PC-9 (cell line): ENCODE measurements around the gene MARK2. TPM values are rescaled to one million over a fixed set of nuclear protein-coding genes. Genes with fewer than 3 reads are reported as not detected.

Source experiments
- BruUV-seq: library from RNA; stranded (reverse); fragments of 400-500 nt; replicated peaks from 2 replicates; lab custom pipeline; 2021; lab: Mats Ljungman, UMichigan
- CTCF ChIA-PET: fragments of 300-600 bp; sonication (Branson Sonifier 250); formaldehyde crosslinking; loops from one replicate; lab custom pipeline; 2022; ENCODE audit warnings: antibody characterized with exemption; lab: Charles Lee
- POLR2A ChIA-PET: fragments of 300-600 bp; sonication (Branson Sonifier 250); formaldehyde crosslinking; loops from one replicate; lab custom pipeline; 2022; ENCODE audit warnings: antibody characterized with exemption; ENCODE audit not compliant: unreplicated experiment; lab: Charles Lee
- DNase-seq, 2 experiments: peaks; one replicate each; pipeline versions ENCODE4 v3.0.0 to v3.0.0-alpha.2; 2015 to 2022; ENCODE audit warnings: mixed read lengths in 1 of 2
- H2AFZ ChIP-seq: fragments of 200-600 bp; sonication (generic); 2 replicates; pipeline ENCODE4 v1.8.1; 2017; ENCODE audit warnings: antibody characterized with exemption
- H3F3A ChIP-seq: fragments of 200-600 bp; sonication (generic); 2 replicates; pipeline ENCODE4 v1.8.1; 2017; ENCODE audit warnings: antibody characterized with exemption, mild to moderate bottlenecking, low read depth; ENCODE audit not compliant: insufficient read depth
- H3K27ac ChIP-seq: fragments of 200-600 bp; sonication (generic); 2 replicates; pipeline ENCODE4 v1.6.1; 2016; ENCODE audit warnings: mixed run types
- H3K27me3 ChIP-seq: fragments of 200-600 bp; sonication (generic); 2 replicates; pipeline ENCODE4 v1.6.1; 2016; ENCODE audit warnings: low read depth, mixed run types; ENCODE audit not compliant: insufficient read depth
- H3K36me3 ChIP-seq: fragments of 200-600 bp; sonication (generic); 2 replicates; pipeline ENCODE4 v1.6.1; 2016; ENCODE audit warnings: low read depth, mixed run types
- H3K4me1 ChIP-seq: fragments of 200-600 bp; sonication (generic); replicated peaks from 2 replicates; pipeline ENCODE4 v1.6.1; 2016; ENCODE audit warnings: mixed run types; ENCODE audit not compliant: insufficient read depth
- H3K4me2 ChIP-seq: fragments of 200-600 bp; sonication (generic); 2 replicates; pipeline ENCODE4 v1.6.1; 2017; ENCODE audit warnings: mixed run types
- H3K4me3 ChIP-seq: fragments of 200-600 bp; sonication (generic); 2 replicates; pipeline ENCODE4 v1.6.1; 2016; ENCODE audit warnings: mixed run types
- H3K79me2 ChIP-seq: fragments of 200-600 bp; sonication (generic); 2 replicates; pipeline ENCODE4 v1.6.1; 2017; ENCODE audit warnings: low read depth, mixed run types
- H3K9me2 ChIP-seq: fragments of 200-600 bp; sonication (generic); 2 replicates; pipeline ENCODE4 v1.8.1; 2017; ENCODE audit warnings: mild to moderate bottlenecking; ENCODE audit not compliant: insufficient read depth
- H3K9me3 ChIP-seq: fragments of 200-600 bp; sonication (generic); 2 replicates; pipeline ENCODE4 v1.8.1; 2016; ENCODE audit warnings: low read depth; ENCODE audit not compliant: insufficient read depth
- H4K20me1 ChIP-seq: fragments of 200-600 bp; sonication (generic); 2 replicates; pipeline ENCODE4 v1.8.1; 2017; ENCODE audit not compliant: insufficient read depth
- EZH2 ChIP-seq: fragments of 200-600 bp; sonication (generic); IDR thresholded peaks from 2 replicates; pipeline ENCODE4 v1.8.0; 2017; ENCODE audit warnings: antibody characterized with exemption, low read depth
- intact Hi-C: fragments of 100-400 bp; cut with micrococcal nuclease; formaldehyde crosslinking; loops from one replicate; pipeline ENCODE4 v1.10.0; 2022; ENCODE audit not compliant: unreplicated experiment
- total RNA-seq: library from RNA; stranded (reverse); gene quantifications from 2 replicates; pipeline ENCODE4 v1.2.3, GENCODE V29; 2021
- TF ChIP-seq, protein P1 (sequence below): fragments of 200-600 bp; sonication (generic); conservative IDR thresholded peaks from 2 replicates; pipeline ENCODE4 v1.6.1; 2017; ENCODE audit warnings: mixed run types, antibody characterized with exemption, mild to moderate bottlenecking, moderate library complexity

Gene MARK2
- total RNA-seq, 1 experiment from 2014 or later = 65.0 TPM

- intact Hi-C loops = no loop called here
- H3K36me3 ChIP-seq = no peaks in the 10 kb centered on the region
These were observed 43.8 kb upstream of the MARK2 start for GRCh38 chr11:63795066-63795465.

DNA sequence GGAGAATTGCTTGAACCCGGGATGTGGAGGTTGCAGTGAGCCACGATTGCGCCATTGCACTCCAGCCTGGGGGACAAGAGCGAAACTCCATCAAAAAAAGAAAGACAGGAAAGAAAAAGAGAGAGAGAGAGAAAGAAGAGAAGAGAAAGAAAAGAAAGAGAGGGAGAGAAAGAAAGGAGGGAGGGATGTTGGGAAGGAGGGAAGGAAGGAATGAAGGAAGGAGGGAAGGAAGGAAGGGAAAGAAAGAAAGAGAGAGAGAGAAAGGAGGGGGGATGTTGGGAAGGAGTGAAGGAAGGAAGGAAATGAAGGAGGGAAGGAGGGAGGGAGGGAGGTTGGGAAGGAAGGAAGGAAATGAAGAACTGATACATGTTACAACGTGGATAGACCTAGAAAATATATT is 38.0 kb upstream of the MARK2 start:
- Histone ChIP-seq H4K20me1 (no peaks in the 10 kb centered on the region), H3K27me3 (no peaks in the 10 kb centered on the region), H3K27ac (peak overlapping the region; percentile 89; the same call in 1 of the 2 replicates), H3K4me3 (no peak overlapping the region), H3K9me2 (no peaks in the 10 kb centered on the region), H3K79me2 (no peaks in the 10 kb centered on the region), H3K4me1 (peaks cover 46% of the 10 kb centered on the region), H3K4me2 (no peak overlapping the region), H3K36me3 (no peaks in the 10 kb centered on the region), H3F3A (peaks cover 52% of the 10 kb centered on the region), H3K9me3 (no peaks in the 10 kb centered on the region), H2AFZ (no peak overlapping the region)
- TF ChIP-seq, protein P1, sequence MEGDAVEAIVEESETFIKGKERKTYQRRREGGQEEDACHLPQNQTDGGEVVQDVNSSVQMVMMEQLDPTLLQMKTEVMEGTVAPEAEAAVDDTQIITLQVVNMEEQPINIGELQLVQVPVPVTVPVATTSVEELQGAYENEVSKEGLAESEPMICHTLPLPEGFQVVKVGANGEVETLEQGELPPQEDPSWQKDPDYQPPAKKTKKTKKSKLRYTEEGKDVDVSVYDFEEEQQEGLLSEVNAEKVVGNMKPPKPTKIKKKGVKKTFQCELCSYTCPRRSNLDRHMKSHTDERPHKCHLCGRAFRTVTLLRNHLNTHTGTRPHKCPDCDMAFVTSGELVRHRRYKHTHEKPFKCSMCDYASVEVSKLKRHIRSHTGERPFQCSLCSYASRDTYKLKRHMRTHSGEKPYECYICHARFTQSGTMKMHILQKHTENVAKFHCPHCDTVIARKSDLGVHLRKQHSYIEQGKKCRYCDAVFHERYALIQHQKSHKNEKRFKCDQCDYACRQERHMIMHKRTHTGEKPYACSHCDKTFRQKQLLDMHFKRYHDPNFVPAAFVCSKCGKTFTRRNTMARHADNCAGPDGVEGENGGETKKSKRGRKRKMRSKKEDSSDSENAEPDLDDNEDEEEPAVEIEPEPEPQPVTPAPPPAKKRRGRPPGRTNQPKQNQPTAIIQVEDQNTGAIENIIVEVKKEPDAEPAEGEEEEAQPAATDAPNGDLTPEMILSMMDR = no peak
- TF ChIP-seq EZH2 = no peak
- BruUV-seq = no TSS peak
- no peak for DNase-seq
- ChIA-PET CTCF (no interaction called here), POLR2A (no interaction called here)
- intact Hi-C loops = no loop called here

More at GRCh38 chr11:63795066-63795465, 43.8 kb upstream of the MARK2 start:
- Histone ChIP-seq H2AFZ (no peak overlapping the region), H3K4me2 (no peak overlapping the region), H3K4me1 (no peaks in the 10 kb centered on the region), H4K20me1 (no peaks in the 10 kb centered on the region), H3K27ac (no peak overlapping the region), H3K9me3 (peaks cover 20% of the 10 kb centered on the region; the same call in 1 of the 2 replicates), H3K27me3 (no peaks in the 10 kb centered on the region), H3F3A (peaks cover 4% of the 10 kb centered on the region; the same call in 1 of the 2 replicates), H3K9me2 (no peaks in the 10 kb centered on the region), H3K79me2 (no peaks in the 10 kb centered on the region), H3K4me3 (no peak overlapping the region)
- no peak for DNase-seq
- ChIA-PET POLR2A (no interaction called here), CTCF (no interaction called here)
- BruUV-seq = no TSS peak
- no peak for TF ChIP-seq EZH2
- TF ChIP-seq, protein P1 = no peak

GRCh38 chr11:63802637-63803414 is 36.1 kb upstream of the MARK2 start:
- Histone ChIP-seq H3K4me1 (peaks cover 46% of the 10 kb centered on the region), H3K9me3 (no peaks in the 10 kb centered on the region), H4K20me1 (no peaks in the 10 kb centered on the region), H3K4me2 (peak overlapping the region; percentile 72), H3K9me2 (no peaks in the 10 kb centered on the region), H3K27me3 (no peaks in the 10 kb centered on the region), H3K36me3 (no peaks in the 10 kb centered on the region), H3K79me2 (no peaks in the 10 kb centered on the region), H3F3A (peaks cover 48% of the 10 kb centered on the region), H2AFZ (peak overlapping the region; percentile 14), H3K27ac (peak overlapping the region; percentile 89), H3K4me3 (peak overlapping the region; percentile 25; the same call in 1 of the 2 replicates)
- ChIA-PET CTCF (interaction anchor here (0.6 to 2.4 kb wide), 5 partner anchors 24 to 350 kb away, joined by 4 to 12 read pairs (median 8); no protein-coding TSS in a partner anchor), POLR2A (interaction anchor here (0.5 to 0.7 kb wide), 5 partner anchors 36 to 1320 kb away, joined by 3 to 22 read pairs (median 4); no protein-coding TSS in a partner anchor)
- peak; percentile 81 to 95 for DNase-seq
- BruUV-seq = no TSS peak
- intact Hi-C loops = loop anchor here (2.0 kb wide), 1 partner anchor 34 kb away; the partner anchor contains the start of gene ZFTA
- TF ChIP-seq, protein P1 = no peak
- no peak for TF ChIP-seq EZH2
